Adrenal gland (tissue), 5 donors: ENCODE results near the gene CDH20.

ENCODE experiments used
- POLR2A ChIP-seq, 2 donors: fragments of 450-650 bp; IDR thresholded peaks; one replicate each; pipeline ENCODE4 v1.6.1; 2017; ENCODE audit warnings: antibody characterized with exemption in 2 of 2, mild to moderate bottlenecking in 2 of 2, moderate library complexity in 1 of 2
- TF ChIP-seq, protein P1 (sequence below), 6 experiments: fragments of 450-650 bp in 4 of 6; fragments of 200-600 bp in 2 of 6; sonication (generic) in 1 of 6; IDR thresholded peaks; 1 replicate in 5 of 6; 2 replicates in 1 of 6; pipeline versions ENCODE4 v1.5.1 to v1.8.0; 2016 to 2021; ENCODE audit warnings: antibody characterized with exemption in 6 of 6, mild to moderate bottlenecking in 2 of 6, moderate library complexity in 1 of 6
- donor health status: DM: no; HTN: no; CAD: no.

DNA sequence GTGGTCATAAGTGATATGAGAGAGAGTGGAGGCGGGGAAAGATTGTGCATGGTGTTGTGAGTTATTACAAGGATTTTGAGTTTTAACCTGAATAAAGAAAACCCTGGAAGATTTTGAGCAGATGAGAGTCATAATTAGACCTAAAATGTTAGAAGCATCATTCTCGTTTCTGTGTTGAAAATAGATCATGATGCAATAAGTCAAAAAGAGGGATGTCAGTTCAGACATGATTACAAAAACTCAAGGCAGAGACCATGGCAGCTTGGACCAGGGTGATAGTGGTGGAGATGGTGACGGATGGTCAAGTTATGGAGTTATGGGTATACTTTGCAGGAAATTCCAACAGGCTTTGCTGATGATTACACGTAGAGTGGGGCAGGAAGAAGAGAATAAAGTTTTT lies 267.2 kb downstream of the CDH20 start:
- TF ChIP-seq, protein P1, sequence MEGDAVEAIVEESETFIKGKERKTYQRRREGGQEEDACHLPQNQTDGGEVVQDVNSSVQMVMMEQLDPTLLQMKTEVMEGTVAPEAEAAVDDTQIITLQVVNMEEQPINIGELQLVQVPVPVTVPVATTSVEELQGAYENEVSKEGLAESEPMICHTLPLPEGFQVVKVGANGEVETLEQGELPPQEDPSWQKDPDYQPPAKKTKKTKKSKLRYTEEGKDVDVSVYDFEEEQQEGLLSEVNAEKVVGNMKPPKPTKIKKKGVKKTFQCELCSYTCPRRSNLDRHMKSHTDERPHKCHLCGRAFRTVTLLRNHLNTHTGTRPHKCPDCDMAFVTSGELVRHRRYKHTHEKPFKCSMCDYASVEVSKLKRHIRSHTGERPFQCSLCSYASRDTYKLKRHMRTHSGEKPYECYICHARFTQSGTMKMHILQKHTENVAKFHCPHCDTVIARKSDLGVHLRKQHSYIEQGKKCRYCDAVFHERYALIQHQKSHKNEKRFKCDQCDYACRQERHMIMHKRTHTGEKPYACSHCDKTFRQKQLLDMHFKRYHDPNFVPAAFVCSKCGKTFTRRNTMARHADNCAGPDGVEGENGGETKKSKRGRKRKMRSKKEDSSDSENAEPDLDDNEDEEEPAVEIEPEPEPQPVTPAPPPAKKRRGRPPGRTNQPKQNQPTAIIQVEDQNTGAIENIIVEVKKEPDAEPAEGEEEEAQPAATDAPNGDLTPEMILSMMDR (IDR thresholded peaks at IDR 0.05): no peak
- no peak for TF ChIP-seq POLR2A (IDR thresholded peaks at IDR 0.05)
